Measurements from ENCODE around the gene DMRT1.

- TF ChIP-seq POLR2A (IDR thresholded peaks at IDR 0.05; ENCODE audit: low read length) (no peak), GATA1 (IDR thresholded peaks at IDR 0.05; ENCODE audit: low read depth, low read length) (no peak)
Observed at GRCh38 chr9:972501-973294, 131.2 kb downstream of the DMRT1 start.
